Breast epithelium (tissue), 4 donors: ENCODE results near the gene MINDY3. TPM values are rescaled to one million over a fixed set of nuclear protein-coding genes. Genes with fewer than 3 reads are reported as not detected.

Source experiments
- DNase-seq, 2 donors: peaks; one replicate each; pipeline ENCODE4 v3.0.0-alpha.2; 2019; ENCODE audit warnings: low spot score in 2 of 2
- H3K27ac ChIP-seq, 2 donors: fragments of 200-600 bp; sonication (generic) in 1 of 2; one replicate each; pipeline ENCODE4 v1.5.1; 2016 to 2019; ENCODE audit warnings: mild to moderate bottlenecking in 1 of 2
- H3K27me3 ChIP-seq, 2 donors: fragments of 200-600 bp; sonication (generic) in 1 of 2; one replicate each; pipeline versions ENCODE4 v1.5.1 to v1.6.0; 2017 to 2019; ENCODE audit warnings: control low read depth in 1 of 2, mild to moderate bottlenecking in 1 of 2
- H3K36me3 ChIP-seq: fragments of 200-600 bp; one replicate; pipeline ENCODE4 v1.5.1; 2019
- H3K4me1 ChIP-seq, 2 donors: fragments of 200-600 bp; sonication (generic); one replicate each; pipeline ENCODE4 v1.5.1; 2016 to 2019; ENCODE audit warnings: control low read depth in 1 of 2
- H3K4me3 ChIP-seq, 3 donors: fragments of 200-600 bp; sonication (generic); 1 replicate in 2 of 3; 2 replicates in 1 of 3; pipeline ENCODE4 v1.5.1; 2016 to 2019; ENCODE audit warnings: mild to moderate bottlenecking in 3 of 3, moderate library complexity in 2 of 3
- H3K9me3 ChIP-seq, 2 donors: fragments of 200-600 bp; sonication (generic) in 1 of 2; one replicate each; pipeline ENCODE4 v1.5.1; 2016 to 2019; ENCODE audit warnings: control low read depth in 1 of 2
- CTCF ChIP-seq, 3 donors: fragments of 450-650 bp; IDR thresholded peaks; one replicate each; pipeline ENCODE4 v1.5.1; 2016 to 2017; ENCODE audit warnings: antibody characterized with exemption in 3 of 3, mild to moderate bottlenecking in 3 of 3, moderate library complexity in 3 of 3
- POLR2A ChIP-seq: fragments of 450-650 bp; IDR thresholded peaks from one replicate; pipeline ENCODE4 v1.6.1; 2016; ENCODE audit warnings: antibody characterized with exemption, mild to moderate bottlenecking, moderate library complexity
- POLR2AphosphoS5 ChIP-seq, 3 donors: sonication (generic); formaldehyde crosslinking; IDR thresholded peaks; one replicate each; pipeline ENCODE4 v1.6.1; 2017; ENCODE audit warnings: antibody characterized with exemption in 3 of 3
- intact Hi-C: fragments of 100-400 bp; cut with DNase I; formaldehyde crosslinking; loops from one replicate; pipeline ENCODE4 v1.15.1; 2023; ENCODE audit warnings: low total_unique reads
- total RNA-seq, 3 donors: library from RNA; depleted of rRNA; stranded (reverse); fragments of >200 nt; gene quantifications; one replicate each; pipeline ENCODE4 v1.1.0, GENCODE V29; 2016

Gene MINDY3
- total RNA-seq, 3 donors from 2014 or later, result 33.0 to 38.3 (median 34.8) TPM

- TF ChIP-seq POLR2A (no peak), POLR2AphosphoS5 (IDR thresholded peaks at IDR 0.05) (no peak), CTCF (IDR thresholded peaks at IDR 0.05) (no peak)
- intact Hi-C loops, result no loop called here
- no peaks in the 10 kb centered on the region for H3K27me3 ChIP-seq
Observed at GRCh38 chr10:15760681-15761080, 99.6 kb downstream of the MINDY3 start.

GRCh38 chr10:15759265-15759664 is 101.0 kb downstream of the MINDY3 start:
- no peak for DNase-seq
- Histone ChIP-seq H3K9me3 (no peaks in the 10 kb centered on the region), H3K36me3 (no peaks in the 10 kb centered on the region), H3K4me1 (no peaks in the 10 kb centered on the region), H3K27me3 (no peaks in the 10 kb centered on the region), H3K4me3 (no peak overlapping the region), H3K27ac (no peak overlapping the region)
- TF ChIP-seq CTCF (IDR thresholded peaks at IDR 0.05), result no peak
- TF ChIP-seq POLR2A, result no peak
- TF ChIP-seq POLR2AphosphoS5 (IDR thresholded peaks at IDR 0.05), result no peak
- intact Hi-C loops, result no loop called here

More at GRCh38 chr10:15760681-15761080, 99.6 kb downstream of the MINDY3 start:
- no peak for DNase-seq
- Histone ChIP-seq H3K27ac (no peak overlapping the region), H3K9me3 (no peaks in the 10 kb centered on the region), H3K4me3 (no peak overlapping the region), H3K36me3 (no peaks in the 10 kb centered on the region), H3K4me1 (no peaks in the 10 kb centered on the region)

- H3K4me3 ChIP-seq, result no peak overlapping the region
- no peaks in the 10 kb centered on the region for H3K36me3 ChIP-seq
- intact Hi-C loops, result no loop called here
- TF ChIP-seq POLR2AphosphoS5 (IDR thresholded peaks at IDR 0.05) (no peak), POLR2A (no peak), CTCF (IDR thresholded peaks at IDR 0.05) (no peak)
- H3K27ac ChIP-seq, result no peak overlapping the region
- no peaks in the 10 kb centered on the region for H3K4me1 ChIP-seq
- no peaks in the 10 kb centered on the region for H3K27me3 ChIP-seq
- DNase-seq, result no peak
- no peaks in the 10 kb centered on the region for H3K9me3 ChIP-seq
Observed at GRCh38 chr10:15758618-15759017, 101.7 kb downstream of the MINDY3 start.

- intact Hi-C loops, result no loop called here
- Histone ChIP-seq H3K27me3 (no peaks in the 10 kb centered on the region), H3K9me3 (no peaks in the 10 kb centered on the region)
Observed at GRCh38 chr10:15754937-15755336, 105.4 kb downstream of the MINDY3 start.

GRCh38 chr10:15751046-15751445 is 109.3 kb downstream of the MINDY3 start:
- H3K4me3 ChIP-seq, result no peak overlapping the region
- TF ChIP-seq POLR2AphosphoS5 (IDR thresholded peaks at IDR 0.05) (no peak), POLR2A (no peak), CTCF (IDR thresholded peaks at IDR 0.05) (no peak)
- H3K9me3 ChIP-seq, result no peaks in the 10 kb centered on the region
- no peaks in the 10 kb centered on the region for H3K4me1 ChIP-seq
- no peak for DNase-seq
- no peaks in the 10 kb centered on the region for H3K27me3 ChIP-seq
- H3K27ac ChIP-seq, result no peak overlapping the region
- intact Hi-C loops, result no loop called here
- H3K36me3 ChIP-seq, result no peaks in the 10 kb centered on the region

More at GRCh38 chr10:15754937-15755336, 105.4 kb downstream of the MINDY3 start:
- no peak for DNase-seq
- Histone ChIP-seq H3K36me3 (no peaks in the 10 kb centered on the region), H3K27ac (no peak overlapping the region), H3K4me1 (no peaks in the 10 kb centered on the region), H3K4me3 (no peak overlapping the region)
- TF ChIP-seq CTCF (IDR thresholded peaks at IDR 0.05) (no peak), POLR2AphosphoS5 (IDR thresholded peaks at IDR 0.05) (no peak), POLR2A (no peak)
